NT2/D1 (cell line): ENCODE data around the gene GLP2R.

ENCODE experiments used
- YY1 ChIP-seq: IDR thresholded peaks from 2 replicates; pipeline ENCODE4 v1.6.1; 2011; ENCODE audit not compliant: insufficient read length, insufficient read depth
- ZNF274 ChIP-seq: IDR thresholded peaks from 2 replicates; pipeline ENCODE4 v1.6.1; 2011; ENCODE audit warnings: mild to moderate bottlenecking, low read depth, low read length

DNA sequence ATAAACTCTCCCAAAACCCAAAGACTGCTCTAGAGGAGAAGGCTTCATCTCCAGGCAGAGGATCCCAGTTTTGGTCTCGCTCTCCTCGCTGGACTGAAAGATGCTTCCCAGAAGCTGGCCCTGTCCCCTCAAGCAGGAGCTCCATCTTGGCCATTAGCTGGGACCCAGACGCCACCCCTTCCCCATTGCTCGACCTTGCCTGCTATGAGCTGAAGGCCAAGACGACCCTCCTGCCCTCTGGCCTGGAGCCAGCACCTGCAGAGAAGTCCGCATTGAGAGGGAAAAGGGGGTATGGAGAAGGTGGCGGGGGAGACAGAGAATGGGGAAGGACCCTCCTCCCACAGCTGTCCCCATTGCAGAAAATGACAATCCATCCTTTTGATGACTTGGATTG, 82.9 kb downstream of the GLP2R start:
- TF ChIP-seq ZNF274, result no peak
- TF ChIP-seq YY1, result no peak
